Measurements from ENCODE around the gene KRT71. TPM values are rescaled to one million over a fixed set of nuclear protein-coding genes. Genes with fewer than 3 reads are reported as not detected.

The KRT71 gene
- total and polyA plus RNA-seq, 8 donors, result not detected

- no peak overlapping the region for H3K4me3 ChIP-seq
- peaks cover 0 to 23% (median 0%) of the 10 kb centered on the region in 3 donors for H3K27me3 ChIP-seq
- no peaks in the 10 kb centered on the region for H3K9me3 ChIP-seq
- intact Hi-C loops (cut with DNase I; ENCODE audit: low total_unique reads), result no loop called here
- TF ChIP-seq POLR2AphosphoS5 (IDR thresholded peaks at IDR 0.05) (no peak), POLR2A (IDR thresholded peaks at IDR 0.05) (no peak), EP300 (IDR thresholded peaks at IDR 0.05) (no peak)
- TF ChIP-seq, protein P1, sequence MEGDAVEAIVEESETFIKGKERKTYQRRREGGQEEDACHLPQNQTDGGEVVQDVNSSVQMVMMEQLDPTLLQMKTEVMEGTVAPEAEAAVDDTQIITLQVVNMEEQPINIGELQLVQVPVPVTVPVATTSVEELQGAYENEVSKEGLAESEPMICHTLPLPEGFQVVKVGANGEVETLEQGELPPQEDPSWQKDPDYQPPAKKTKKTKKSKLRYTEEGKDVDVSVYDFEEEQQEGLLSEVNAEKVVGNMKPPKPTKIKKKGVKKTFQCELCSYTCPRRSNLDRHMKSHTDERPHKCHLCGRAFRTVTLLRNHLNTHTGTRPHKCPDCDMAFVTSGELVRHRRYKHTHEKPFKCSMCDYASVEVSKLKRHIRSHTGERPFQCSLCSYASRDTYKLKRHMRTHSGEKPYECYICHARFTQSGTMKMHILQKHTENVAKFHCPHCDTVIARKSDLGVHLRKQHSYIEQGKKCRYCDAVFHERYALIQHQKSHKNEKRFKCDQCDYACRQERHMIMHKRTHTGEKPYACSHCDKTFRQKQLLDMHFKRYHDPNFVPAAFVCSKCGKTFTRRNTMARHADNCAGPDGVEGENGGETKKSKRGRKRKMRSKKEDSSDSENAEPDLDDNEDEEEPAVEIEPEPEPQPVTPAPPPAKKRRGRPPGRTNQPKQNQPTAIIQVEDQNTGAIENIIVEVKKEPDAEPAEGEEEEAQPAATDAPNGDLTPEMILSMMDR (IDR thresholded peaks at IDR 0.05), result no peak
- H3K36me3 ChIP-seq, result no peaks in the 10 kb centered on the region
- no peak for DNase-seq
- no peak overlapping the region for H3K27ac ChIP-seq
- peaks cover 0 to 21% (median 3%) of the 10 kb centered on the region in 4 donors for H3K4me1 ChIP-seq
- WGBS, 5 donors, result 90 to 95% (median 94%) methylated on average over 5 of the region's 5 CpGs
Observed at GRCh38 chr12:52517888-52518287, 35.1 kb downstream of the KRT71 start.

DNA sequence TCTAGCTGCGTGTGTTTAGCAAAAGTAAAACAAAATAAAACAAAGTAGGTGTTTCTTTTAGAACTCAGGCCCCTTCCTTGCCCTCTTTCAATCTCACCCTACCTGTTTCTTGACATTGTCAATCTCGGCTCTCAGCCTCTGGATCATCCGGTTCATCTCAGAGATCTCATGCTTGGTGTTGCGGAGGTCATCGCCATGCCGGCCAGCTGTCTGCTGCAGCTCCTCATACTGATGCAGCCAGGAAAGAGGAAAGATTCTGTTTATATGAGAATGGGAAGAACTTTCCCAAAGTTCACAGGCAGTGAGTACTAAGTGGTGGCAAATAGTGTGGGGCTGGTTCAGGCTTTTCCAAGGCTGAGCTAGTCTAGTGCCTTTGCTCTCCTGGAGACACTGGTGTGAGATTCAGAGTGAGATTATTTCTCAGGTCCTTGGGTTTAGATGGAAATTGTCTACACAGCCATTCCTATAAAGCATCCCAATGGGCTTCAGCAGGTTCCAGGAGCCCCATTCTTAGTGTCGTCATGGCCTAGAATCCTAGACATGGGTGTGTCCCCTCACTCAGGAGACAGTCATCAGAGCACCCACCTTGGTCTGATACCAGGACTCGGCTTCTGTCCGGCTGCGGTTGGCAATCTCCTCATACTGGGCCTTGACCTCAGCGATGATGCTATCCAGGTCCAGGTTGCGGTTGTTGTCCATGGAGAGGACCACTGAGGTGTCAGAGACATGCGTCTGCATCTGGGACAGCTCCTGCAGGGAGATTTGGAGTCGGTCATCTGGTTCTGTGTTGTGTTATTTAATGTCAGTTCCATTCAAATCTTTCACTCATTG, 35.7 kb downstream of the KRT71 start:
- Histone ChIP-seq H3K4me3 (no peak overlapping the region), H3K27me3 (peaks cover 0 to 17% (median 0%) of the 10 kb centered on the region in 3 donors), H3K4me1 (peaks cover 0 to 16% (median 3%) of the 10 kb centered on the region in 4 donors), H3K36me3 (no peaks in the 10 kb centered on the region), H3K9me3 (no peaks in the 10 kb centered on the region), H3K27ac (no peak overlapping the region)
- DNase-seq, result no peak
- TF ChIP-seq POLR2AphosphoS5 (IDR thresholded peaks at IDR 0.05), result no peak
- TF ChIP-seq EP300 (IDR thresholded peaks at IDR 0.05), result no peak
- no peak for TF ChIP-seq POLR2A (IDR thresholded peaks at IDR 0.05)
- TF ChIP-seq, protein P1 (IDR thresholded peaks at IDR 0.05), result no peak
- intact Hi-C loops (cut with DNase I; ENCODE audit: low total_unique reads), result no loop called here
- 86 to 94% (median 92%) methylated on average over 12 to 14 of the region's 14 CpGs for WGBS, 5 donors

- H3K4me1 ChIP-seq, result peaks cover 0 to 16% (median under 1%) of the 10 kb centered on the region in 4 donors
- intact Hi-C loops (cut with DNase I; ENCODE audit: low total_unique reads), result no loop called here
- TF ChIP-seq EP300 (IDR thresholded peaks at IDR 0.05) (no peak), POLR2AphosphoS5 (IDR thresholded peaks at IDR 0.05) (no peak), POLR2A (IDR thresholded peaks at IDR 0.05) (no peak)
- TF ChIP-seq, protein P1 (IDR thresholded peaks at IDR 0.05), result no peak
- peaks cover 0 to 16% (median 0%) of the 10 kb centered on the region in 3 donors for H3K27me3 ChIP-seq
- 78 to 82% (median 81%) methylated on average over 15 of the region's 15 CpGs for WGBS, 5 donors
- peak in 1 of 2 donors; percentile 28 for DNase-seq
- H3K9me3 ChIP-seq, result peaks cover 0 to 3% (median 0%) of the 10 kb centered on the region in 4 donors
- no peaks in the 10 kb centered on the region for H3K36me3 ChIP-seq
- H3K27ac ChIP-seq, result no peak overlapping the region
- no peak overlapping the region for H3K4me3 ChIP-seq
Observed at GRCh38 chr12:52515927-52516831, 36.8 kb downstream of the KRT71 start.

DNA sequence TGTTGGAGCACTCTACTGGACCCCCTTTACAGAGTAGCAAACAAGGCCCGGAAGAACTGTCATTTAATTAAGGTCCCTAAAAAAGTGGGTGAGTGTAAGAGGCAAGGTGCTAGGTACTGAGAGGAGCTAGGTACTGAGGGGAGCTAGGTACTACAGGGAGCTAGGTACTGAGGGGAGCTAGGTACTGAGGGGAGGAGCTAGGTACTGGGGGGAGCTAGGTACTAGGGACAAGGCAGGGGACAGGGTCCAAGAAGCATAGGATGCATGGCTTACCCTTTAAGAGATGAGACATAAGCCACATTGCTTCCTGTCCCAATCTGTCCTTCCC, 37.7 kb downstream of the KRT71 start:
- no peak overlapping the region for H3K27ac ChIP-seq
- WGBS, 5 donors, result 87 to 98% (median 92%) methylated on average over 1 of the region's 1 CpG
- H3K4me3 ChIP-seq, result no peak overlapping the region
- peaks cover 0 to 12% (median 0%) of the 10 kb centered on the region in 3 donors for H3K27me3 ChIP-seq
- peaks cover 0 to 5% (median 0%) of the 10 kb centered on the region in 4 donors for H3K9me3 ChIP-seq
- intact Hi-C loops (cut with DNase I; ENCODE audit: low total_unique reads), result no loop called here
- DNase-seq, result no peak
- TF ChIP-seq POLR2AphosphoS5 (IDR thresholded peaks at IDR 0.05) (no peak), POLR2A (IDR thresholded peaks at IDR 0.05) (no peak), EP300 (IDR thresholded peaks at IDR 0.05) (no peak)
- TF ChIP-seq, protein P1 (IDR thresholded peaks at IDR 0.05), result no peak
- no peaks in the 10 kb centered on the region for H3K36me3 ChIP-seq
- peaks cover 0 to 16% (median 0%) of the 10 kb centered on the region in 4 donors for H3K4me1 ChIP-seq
